Measurements from ENCODE around the gene PPP1R13B.
"Not testable (repeated sequence)": the region's sequence is repeated elsewhere in the genome, so short reads cannot be mapped to it uniquely, and the experiment has no call there.

PPP1R13B gene

GRCh38 chr14:103889002-103889312 lies 41.6 kb upstream of the PPP1R13B start:
- not testable (repeated sequence) for H3K27ac ChIP-seq (ENCODE audit: low read depth, low read length); H3K4me3 ChIP-seq (ENCODE audit: low read depth, low read length); H3K27me3 ChIP-seq (ENCODE audit: control insufficient read depth, insufficient read depth, low read length); H3K36me3 ChIP-seq (ENCODE audit: control insufficient read depth, insufficient read depth, low read length); H3K9me3 ChIP-seq (ENCODE audit: control insufficient read depth, insufficient read depth, low read depth, low read length); H3K9ac ChIP-seq (ENCODE audit: low read length)
- H3K4me1 ChIP-seq (ENCODE audit: control insufficient read depth, insufficient read depth, low read length): peaks cover 18% of the 10 kb centered on the region

- no peak overlapping the region for H3K27ac ChIP-seq (ENCODE audit: low read depth, low read length)
- no peak overlapping the region for H3K4me3 ChIP-seq (ENCODE audit: low read depth, low read length)
- H3K4me1 ChIP-seq (ENCODE audit: control insufficient read depth, insufficient read depth, low read length): peaks cover 18% of the 10 kb centered on the region
- H3K9me3 ChIP-seq (ENCODE audit: control insufficient read depth, insufficient read depth, low read depth, low read length): no peaks in the 10 kb centered on the region
- no peak overlapping the region for H3K9ac ChIP-seq (ENCODE audit: low read length)
- no peaks in the 10 kb centered on the region for H3K36me3 ChIP-seq (ENCODE audit: control insufficient read depth, insufficient read depth, low read length)
- H3K27me3 ChIP-seq (ENCODE audit: control insufficient read depth, insufficient read depth, low read length): no peaks in the 10 kb centered on the region
These were observed 40.3 kb upstream of the PPP1R13B start for GRCh38 chr14:103887557-103888115.

GRCh38 chr14:103887170-103887501 lies 39.8 kb upstream of the PPP1R13B start:
- no peaks in the 10 kb centered on the region for H3K27me3 ChIP-seq (ENCODE audit: control insufficient read depth, insufficient read depth, low read length)
- H3K4me3 ChIP-seq (ENCODE audit: low read depth, low read length): no peak overlapping the region
- H3K9me3 ChIP-seq (ENCODE audit: control insufficient read depth, insufficient read depth, low read depth, low read length): no peaks in the 10 kb centered on the region
- H3K9ac ChIP-seq (ENCODE audit: low read length): no peak overlapping the region
- H3K4me1 ChIP-seq (ENCODE audit: control insufficient read depth, insufficient read depth, low read length): peaks cover 18% of the 10 kb centered on the region
- H3K27ac ChIP-seq (ENCODE audit: low read depth, low read length): no peak overlapping the region
- H3K36me3 ChIP-seq (ENCODE audit: control insufficient read depth, insufficient read depth, low read length): no peaks in the 10 kb centered on the region

GRCh38 chr14:103886304-103887169 lies 39.2 kb upstream of the PPP1R13B start:
- Histone ChIP-seq H3K9ac (ENCODE audit: low read length) (no peak overlapping the region), H3K27ac (ENCODE audit: low read depth, low read length) (no peak overlapping the region), H3K36me3 (ENCODE audit: control insufficient read depth, insufficient read depth, low read length) (no peaks in the 10 kb centered on the region), H3K4me1 (ENCODE audit: control insufficient read depth, insufficient read depth, low read length) (peaks cover 18% of the 10 kb centered on the region), H3K4me3 (ENCODE audit: low read depth, low read length) (no peak overlapping the region), H3K27me3 (ENCODE audit: control insufficient read depth, insufficient read depth, low read length) (no peaks in the 10 kb centered on the region), H3K9me3 (ENCODE audit: control insufficient read depth, insufficient read depth, low read depth, low read length) (no peaks in the 10 kb centered on the region)

GRCh38 chr14:103885509-103885932 lies 38.1 kb upstream of the PPP1R13B start:
- H3K36me3 ChIP-seq (ENCODE audit: control insufficient read depth, insufficient read depth, low read length): no peaks in the 10 kb centered on the region
- peaks cover 24% of the 10 kb centered on the region for H3K4me1 ChIP-seq (ENCODE audit: control insufficient read depth, insufficient read depth, low read length)
- H3K9me3 ChIP-seq (ENCODE audit: control insufficient read depth, insufficient read depth, low read depth, low read length): no peaks in the 10 kb centered on the region
- H3K27me3 ChIP-seq (ENCODE audit: control insufficient read depth, insufficient read depth, low read length): no peaks in the 10 kb centered on the region
- no peak overlapping the region for H3K27ac ChIP-seq (ENCODE audit: low read depth, low read length)
- no peak overlapping the region for H3K4me3 ChIP-seq (ENCODE audit: low read depth, low read length)
- no peak overlapping the region for H3K9ac ChIP-seq (ENCODE audit: low read length)

- H3K27me3 ChIP-seq (ENCODE audit: control insufficient read depth, insufficient read depth, low read length): no peaks in the 10 kb centered on the region
- no peak overlapping the region for H3K9ac ChIP-seq (ENCODE audit: low read length)
- no peaks in the 10 kb centered on the region for H3K36me3 ChIP-seq (ENCODE audit: control insufficient read depth, insufficient read depth, low read length)
- no peak overlapping the region for H3K4me3 ChIP-seq (ENCODE audit: low read depth, low read length)
- H3K27ac ChIP-seq (ENCODE audit: low read depth, low read length): no peak overlapping the region
- peaks cover 31% of the 10 kb centered on the region for H3K4me1 ChIP-seq (ENCODE audit: control insufficient read depth, insufficient read depth, low read length)
- H3K9me3 ChIP-seq (ENCODE audit: control insufficient read depth, insufficient read depth, low read depth, low read length): no peaks in the 10 kb centered on the region
These were observed 37.5 kb upstream of the PPP1R13B start for GRCh38 chr14:103884854-103885253.

- Histone ChIP-seq H3K36me3 (ENCODE audit: control insufficient read depth, insufficient read depth, low read length) (no peaks in the 10 kb centered on the region), H3K27ac (ENCODE audit: low read depth, low read length) (no peak overlapping the region), H3K4me3 (ENCODE audit: low read depth, low read length) (no peak overlapping the region), H3K27me3 (ENCODE audit: control insufficient read depth, insufficient read depth, low read length) (no peaks in the 10 kb centered on the region), H3K4me1 (ENCODE audit: control insufficient read depth, insufficient read depth, low read length) (peaks cover 31% of the 10 kb centered on the region), H3K9me3 (ENCODE audit: control insufficient read depth, insufficient read depth, low read depth, low read length) (no peaks in the 10 kb centered on the region), H3K9ac (ENCODE audit: low read length) (no peak overlapping the region)
These were observed 35.8 kb upstream of the PPP1R13B start for GRCh38 chr14:103883263-103883523.

GRCh38 chr14:103882503-103883262 lies 35.3 kb upstream of the PPP1R13B start:
- Histone ChIP-seq H3K4me1 (ENCODE audit: control insufficient read depth, insufficient read depth, low read length) (peaks cover 29% of the 10 kb centered on the region), H3K9ac (ENCODE audit: low read length) (no peak overlapping the region), H3K36me3 (ENCODE audit: control insufficient read depth, insufficient read depth, low read length) (no peaks in the 10 kb centered on the region), H3K27ac (ENCODE audit: low read depth, low read length) (no peak overlapping the region), H3K9me3 (ENCODE audit: control insufficient read depth, insufficient read depth, low read depth, low read length) (no peaks in the 10 kb centered on the region), H3K27me3 (ENCODE audit: control insufficient read depth, insufficient read depth, low read length) (no peaks in the 10 kb centered on the region), H3K4me3 (ENCODE audit: low read depth, low read length) (no peak overlapping the region)

GRCh38 chr14:103881268-103882201 lies 34.2 kb upstream of the PPP1R13B start:
- H3K27ac ChIP-seq (ENCODE audit: low read depth, low read length): no peak overlapping the region
- H3K4me1 ChIP-seq (ENCODE audit: control insufficient read depth, insufficient read depth, low read length): peaks cover 25% of the 10 kb centered on the region
- no peaks in the 10 kb centered on the region for H3K36me3 ChIP-seq (ENCODE audit: control insufficient read depth, insufficient read depth, low read length)
- H3K27me3 ChIP-seq (ENCODE audit: control insufficient read depth, insufficient read depth, low read length): no peaks in the 10 kb centered on the region
- no peaks in the 10 kb centered on the region for H3K9me3 ChIP-seq (ENCODE audit: control insufficient read depth, insufficient read depth, low read depth, low read length)
- H3K4me3 ChIP-seq (ENCODE audit: low read depth, low read length): no peak overlapping the region
- no peak overlapping the region for H3K9ac ChIP-seq (ENCODE audit: low read length)

GRCh38 chr14:103880348-103881267 lies 33.2 kb upstream of the PPP1R13B start:
- Histone ChIP-seq H3K36me3 (ENCODE audit: control insufficient read depth, insufficient read depth, low read length) (no peaks in the 10 kb centered on the region), H3K4me1 (ENCODE audit: control insufficient read depth, insufficient read depth, low read length) (peaks cover 17% of the 10 kb centered on the region), H3K9ac (ENCODE audit: low read length) (no peak overlapping the region), H3K9me3 (ENCODE audit: control insufficient read depth, insufficient read depth, low read depth, low read length) (no peaks in the 10 kb centered on the region), H3K4me3 (ENCODE audit: low read depth, low read length) (no peak overlapping the region), H3K27me3 (ENCODE audit: control insufficient read depth, insufficient read depth, low read length) (no peaks in the 10 kb centered on the region), H3K27ac (ENCODE audit: low read depth, low read length) (no peak overlapping the region)

Measured in HUES6 (cell line).